Fibroblast of skin of right biceps (primary cell): ENCODE results near the gene FAT4.

Experiments
- DNase-seq: peaks from one replicate; pipeline ENCODE4 v3.0.0-alpha.2; 2013

Gene FAT4

DNA sequence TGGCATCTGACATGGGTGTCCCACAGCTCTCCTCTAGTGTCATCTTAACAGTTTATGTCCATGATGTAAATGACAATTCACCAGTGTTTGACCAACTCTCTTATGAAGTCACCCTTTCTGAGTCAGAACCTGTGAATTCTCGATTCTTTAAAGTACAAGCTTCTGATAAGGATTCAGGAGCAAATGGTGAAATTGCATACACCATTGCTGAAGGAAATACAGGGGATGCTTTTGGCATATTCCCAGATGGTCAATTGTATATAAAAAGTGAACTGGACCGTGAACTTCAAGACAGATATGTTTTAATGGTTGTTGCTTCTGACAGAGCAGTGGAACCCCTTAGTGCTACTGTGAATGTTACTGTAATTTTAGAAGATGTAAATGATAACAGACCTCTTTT, 4.6 kb downstream of the FAT4 start:
- DNase-seq: no peak

- peak; percentile 74 for DNase-seq
Observed at GRCh38 chr4:125321709-125322365, 7.1 kb downstream of the FAT4 start.

DNA sequence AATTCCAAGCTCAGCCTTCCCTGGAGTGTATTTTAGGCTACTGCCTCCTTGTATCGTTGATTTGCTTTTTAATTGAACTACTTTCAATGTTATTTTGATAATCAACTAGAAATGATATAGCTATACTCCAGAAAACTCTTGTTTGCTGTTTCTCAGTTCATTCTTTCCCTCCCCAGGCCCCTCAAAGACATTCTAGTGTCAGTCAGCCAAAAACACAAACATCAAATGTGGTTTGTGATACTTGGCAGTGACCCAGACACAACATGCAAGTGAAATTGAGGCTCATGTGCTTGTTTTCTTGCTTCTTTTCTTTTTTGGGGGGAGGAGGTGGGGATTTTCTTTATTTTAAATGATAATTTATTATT, 7.6 kb downstream of the FAT4 start:
- peak; percentile 73 for DNase-seq

- peak; percentile 75 for DNase-seq
Observed at GRCh38 chr4:125323654-125324053, 8.9 kb downstream of the FAT4 start.

- DNase-seq: no peak
Observed at GRCh38 chr4:125325733-125326132, 11.0 kb downstream of the FAT4 start.

DNA sequence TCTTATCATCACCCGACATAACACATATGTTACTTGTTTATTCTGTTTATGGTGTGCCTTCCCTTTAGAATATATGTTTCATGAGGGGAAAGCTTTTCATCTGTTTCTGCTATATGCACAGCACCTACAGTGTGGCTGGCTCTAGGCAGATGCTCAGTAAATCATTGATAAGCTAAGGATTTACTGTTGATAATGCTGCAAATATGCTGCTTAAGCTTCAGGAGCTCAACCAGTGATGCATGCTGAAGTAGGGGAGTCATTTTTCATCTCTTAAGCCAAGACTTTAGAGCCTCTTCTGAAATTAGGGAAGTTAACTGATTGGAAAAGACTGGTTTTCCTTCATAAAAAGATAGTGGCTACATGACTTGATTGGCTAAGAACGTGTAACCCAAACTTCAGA, 16.4 kb downstream of the FAT4 start:
- no peak for DNase-seq

DNA sequence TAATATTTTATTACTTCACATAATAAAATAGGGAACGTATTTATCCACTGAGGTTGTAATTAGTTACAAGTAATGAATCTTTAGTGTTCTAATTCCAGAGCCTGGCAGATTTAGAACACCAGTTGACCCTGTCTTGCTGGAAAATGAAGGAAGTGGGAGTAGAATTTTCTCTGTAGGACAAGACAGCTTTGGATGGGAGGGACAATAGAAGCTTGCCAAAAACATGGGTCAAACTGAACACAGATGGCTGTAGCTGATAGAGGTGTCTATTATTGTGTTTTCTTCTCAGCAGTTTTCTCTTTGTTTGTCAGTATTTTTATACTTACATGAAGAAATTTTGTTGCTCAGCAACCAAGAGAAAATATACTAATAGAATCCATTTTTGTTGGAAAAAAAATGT, 20.2 kb downstream of the FAT4 start:
- DNase-seq: no peak

DNA sequence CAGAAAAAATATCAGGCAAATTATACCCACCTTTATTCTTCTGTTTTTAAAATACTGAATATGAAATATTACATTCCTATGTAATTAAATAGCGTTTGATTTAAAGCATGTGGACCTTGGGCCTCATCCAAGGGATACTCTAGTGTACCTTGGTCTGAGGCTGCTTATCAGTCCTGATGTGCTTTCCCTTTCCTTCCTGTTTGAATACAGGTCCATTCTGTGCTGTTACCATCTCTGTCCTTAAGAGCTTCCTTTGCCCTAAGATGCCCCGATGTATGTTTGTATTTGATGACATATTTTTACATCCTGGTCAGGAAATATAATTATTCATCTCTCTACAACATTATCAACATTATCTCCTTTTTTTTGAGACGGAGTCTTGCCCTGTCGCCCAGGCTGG, 24.1 kb downstream of the FAT4 start:
- DNase-seq: no peak

DNA sequence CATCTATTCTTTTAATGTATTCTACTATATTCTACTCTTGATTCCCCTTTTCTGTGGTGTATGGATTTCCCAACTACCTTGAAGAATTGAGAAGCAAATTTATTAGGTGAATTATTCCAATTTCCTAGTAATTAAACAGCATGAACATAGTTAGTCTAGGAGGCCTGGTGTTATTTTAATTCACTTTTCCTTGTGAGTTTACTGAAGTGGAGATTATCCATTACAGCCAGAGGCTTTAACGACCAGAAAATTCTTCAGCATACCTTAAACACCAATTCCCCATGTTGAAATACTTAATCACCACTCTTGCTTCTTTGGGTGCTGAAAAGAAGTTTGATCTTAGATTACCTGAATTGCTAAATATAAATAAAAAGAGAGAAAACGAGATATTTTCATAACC, 29.4 kb downstream of the FAT4 start:
- no peak for DNase-seq

DNA sequence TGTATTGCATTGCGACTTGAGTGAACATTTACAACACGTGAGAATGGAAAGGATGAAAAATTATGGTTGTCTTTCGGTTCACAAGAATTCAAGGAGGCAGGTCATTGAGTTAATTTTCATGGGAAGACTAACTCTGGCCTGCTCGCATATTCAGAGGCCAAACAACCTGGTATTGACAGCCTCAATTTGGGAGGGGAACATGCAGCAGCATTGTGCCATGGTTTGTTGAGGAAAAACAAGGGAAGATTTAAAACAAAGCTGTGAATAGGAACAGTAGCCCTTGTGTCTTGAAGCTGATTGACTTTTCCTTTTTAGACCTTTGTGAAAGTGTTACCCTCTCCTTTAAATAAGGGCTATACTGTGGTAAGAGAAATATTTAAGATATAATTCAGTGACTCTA, 31.9 kb downstream of the FAT4 start:
- no peak for DNase-seq

DNA sequence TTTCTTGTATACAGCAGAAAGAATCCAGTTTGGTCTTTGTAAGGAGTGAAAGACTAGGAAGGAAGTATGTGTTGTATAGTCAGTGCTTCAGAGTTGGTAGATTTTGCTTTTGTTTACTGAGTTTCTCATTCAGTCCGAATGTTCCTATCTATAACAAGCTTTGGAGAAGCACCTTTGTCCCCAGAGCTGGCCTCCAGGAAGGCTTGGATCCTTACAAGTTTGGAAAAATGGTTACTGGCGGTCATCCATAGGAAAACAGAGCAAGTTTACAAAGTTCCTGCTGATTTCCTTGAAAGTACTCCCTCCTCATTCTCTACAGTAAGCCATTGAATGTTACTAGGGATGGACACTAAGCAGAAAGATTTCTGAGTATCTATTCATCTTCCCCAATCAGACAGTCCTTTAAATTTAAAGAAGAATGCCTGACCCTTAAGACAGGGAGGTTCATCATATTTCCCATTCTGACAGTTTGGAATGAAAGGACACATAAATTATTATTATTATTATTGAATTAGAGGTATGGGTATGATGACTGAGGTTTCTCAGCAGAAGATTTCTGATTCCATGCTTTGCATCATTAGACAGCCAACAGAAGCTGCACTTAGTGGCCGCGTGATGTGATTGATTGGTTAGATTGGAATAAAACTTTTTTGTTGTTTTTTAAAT, 35.8 kb downstream of the FAT4 start:
- DNase-seq: no peak

DNA sequence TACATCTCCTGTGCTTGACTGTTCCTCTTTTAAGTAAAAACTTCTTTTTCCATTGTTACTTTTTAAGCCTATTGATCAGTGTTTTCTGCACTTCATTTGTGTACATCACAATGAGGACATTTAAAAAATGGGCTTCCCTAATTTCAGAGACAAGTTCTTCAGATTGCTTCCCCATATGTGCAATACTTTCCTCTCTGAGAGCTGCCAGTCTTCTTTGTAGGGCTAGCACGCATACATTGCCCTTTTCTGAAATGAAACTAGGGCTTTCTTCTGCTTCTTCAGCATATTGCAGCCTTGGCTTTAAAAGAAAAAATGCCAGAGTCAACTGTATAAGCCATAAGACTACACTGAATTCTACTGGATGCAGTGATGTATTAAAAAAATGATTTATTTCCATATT, 37.8 kb downstream of the FAT4 start:
- DNase-seq: no peak

DNA sequence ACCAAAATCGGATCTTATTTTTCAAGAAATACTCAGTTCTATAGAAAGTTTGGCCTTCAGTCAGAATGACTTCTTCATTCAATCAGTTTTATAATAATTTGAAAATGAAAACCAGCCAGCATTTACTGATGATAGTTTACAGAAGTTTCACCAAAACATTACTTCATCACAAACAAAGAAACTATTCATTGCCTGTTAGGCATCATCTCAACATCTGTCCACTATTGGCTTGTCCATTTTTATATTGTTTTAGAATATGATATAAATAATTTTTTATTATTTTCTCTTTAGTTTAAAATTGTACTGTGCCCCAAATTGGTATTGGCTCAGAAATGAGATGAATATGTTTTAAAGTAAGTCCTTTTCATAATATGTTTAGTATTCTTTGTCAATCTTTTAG, 38.4 kb downstream of the FAT4 start:
- no peak for DNase-seq

GRCh38 chr4:125355791-125356190, 41.0 kb downstream of the FAT4 start:
- DNase-seq: no peak

DNA sequence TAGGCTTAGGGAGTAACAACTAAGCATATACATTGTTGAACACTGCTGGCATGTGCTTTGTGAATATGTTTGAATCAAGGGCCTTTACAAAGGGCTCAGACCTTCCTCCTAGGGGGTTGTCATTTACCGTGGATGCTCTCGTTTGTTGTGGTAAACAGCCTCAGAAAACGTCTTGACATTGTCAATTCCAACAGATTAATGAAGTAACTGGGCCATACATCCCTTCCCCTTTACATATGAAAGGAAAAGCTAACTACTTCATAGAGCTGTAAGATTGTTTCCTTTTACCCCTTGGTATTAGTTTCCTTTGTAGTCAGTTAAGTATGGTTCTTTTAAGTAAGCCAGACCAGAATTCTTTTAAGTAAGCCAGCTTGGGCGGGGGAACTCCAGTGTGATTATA, 42.9 kb downstream of the FAT4 start:
- no peak for DNase-seq

GRCh38 chr4:125358453-125358852, 43.7 kb downstream of the FAT4 start:
- no peak for DNase-seq

- no peak for DNase-seq
Observed at GRCh38 chr4:125359363-125359762, 44.6 kb downstream of the FAT4 start.

GRCh38 chr4:125359960-125360634, 45.3 kb downstream of the FAT4 start:
- no peak for DNase-seq

DNA sequence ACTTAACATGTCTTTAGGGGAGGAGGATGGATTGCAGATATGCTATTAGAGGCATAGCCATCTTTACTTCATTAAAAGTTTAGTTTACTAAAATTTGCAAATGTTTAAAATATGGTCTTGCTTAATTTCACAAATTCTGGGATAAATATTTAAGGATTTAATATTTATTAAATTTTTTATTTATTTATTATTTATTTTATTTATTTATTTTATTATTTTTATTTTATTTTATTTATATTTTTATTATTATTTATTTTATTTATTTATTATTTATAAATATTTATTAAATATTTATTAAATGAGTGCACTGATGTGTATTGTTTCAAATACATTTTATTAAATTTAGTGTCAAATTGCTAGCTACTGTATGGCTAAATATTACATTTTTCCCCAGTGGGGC, 46.0 kb downstream of the FAT4 start:
- no peak for DNase-seq
